Panc1 (cell line): ENCODE data around the gene MIOS. TPM values are rescaled to one million over a fixed set of nuclear protein-coding genes. Genes with fewer than 3 reads are reported as not detected.

ENCODE experiments used
- ATAC-seq: fragments of 200-7000 bp; cut with Tn5 transposase; 2 replicates; pipeline ENCODE4 v1.9.1; 2020; ENCODE audit warnings: mild to moderate bottlenecking, moderate library complexity
- BruUV-seq: library from RNA; stranded (reverse); fragments of 400-500 nt; replicated peaks from 2 replicates; lab custom pipeline; 2021; lab: Mats Ljungman, UMichigan
- CTCF ChIA-PET: fragments of 300-600 bp; sonication (Branson Sonifier 250); formaldehyde crosslinking; loops from one replicate; lab custom pipeline; 2022; ENCODE audit warnings: antibody characterized with exemption; lab: Charles Lee
- POLR2A ChIA-PET: fragments of 300-600 bp; sonication (Branson Sonifier 250); formaldehyde crosslinking; loops from one replicate; lab custom pipeline; 2022; ENCODE audit warnings: antibody characterized with exemption; lab: Charles Lee
- DNase-seq: peaks from one replicate; pipeline ENCODE4 v3.0.0-alpha.2; 2010; ENCODE audit warnings: low read depth, low spot score
- H3K27ac ChIP-seq: 2 replicates; pipeline ENCODE4 v1.5.1; 2011; ENCODE audit warnings: mild to moderate bottlenecking, low read length, inconsistent platforms
- H3K27me3 ChIP-seq: fragments of 200-500 bp; sonication (Bioruptor generic); 2 replicates; pipeline ENCODE4 v1.6.0; 2014; ENCODE audit warnings: low read length, inconsistent platforms; ENCODE audit not compliant: control insufficient read depth, insufficient read depth
- H3K36me3 ChIP-seq: fragments of 200-500 bp; sonication (Bioruptor generic); 2 replicates; pipeline ENCODE4 v1.5.1; 2014; ENCODE audit warnings: inconsistent platforms, mild to moderate bottlenecking, low read length, moderate library complexity; ENCODE audit not compliant: control insufficient read depth, insufficient read depth
- H3K4me1 ChIP-seq: 2 replicates; pipeline ENCODE4 v1.5.1; 2011; ENCODE audit warnings: inconsistent platforms, mild to moderate bottlenecking, low read length, moderate library complexity; ENCODE audit not compliant: control insufficient read depth, insufficient read depth
- H3K4me3 ChIP-seq, 2 experiments: 2 replicates each; pipeline ENCODE4 v1.5.1; 2011 to 2012; ENCODE audit warnings: low read depth in 2 of 2, low read length in 2 of 2, mild to moderate bottlenecking in 2 of 2, inconsistent platforms in 1 of 2, moderate library complexity in 1 of 2
- H3K9me3 ChIP-seq: fragments of 200-500 bp; sonication (Bioruptor generic); 2 replicates; pipeline ENCODE4 v1.5.1; 2014; ENCODE audit warnings: low read depth, mild to moderate bottlenecking, inconsistent platforms, low read length, moderate library complexity; ENCODE audit not compliant: control insufficient read depth, insufficient read depth
- POLR2AphosphoS5 ChIP-seq: IDR thresholded peaks from 2 replicates; pipeline ENCODE4 v1.6.1; 2012; ENCODE audit warnings: mild to moderate bottlenecking, low read depth, low read length, moderate library complexity
- SIN3A ChIP-seq: IDR thresholded peaks from 2 replicates; pipeline ENCODE4 v1.6.1; 2012; ENCODE audit warnings: low read depth, mild to moderate bottlenecking, low read length, moderate library complexity, borderline replicate concordance; ENCODE audit not compliant: insufficient read depth
- TCF7L2 ChIP-seq: IDR thresholded peaks from 2 replicates; pipeline ENCODE4 v1.6.1; 2011; ENCODE audit warnings: mild to moderate bottlenecking, low read depth, low read length, inconsistent platforms
- in situ Hi-C: cut with HindIII; loops from 2 replicates; pipeline ENCODE4 v1.10.0; 2016; ENCODE audit warnings: low sequenced_read_pairs, low pct_unique_long_range_greater_than_20kb
- intact Hi-C: fragments of 100-400 bp; cut with micrococcal nuclease; formaldehyde crosslinking; loops from one replicate; pipeline ENCODE4 v1.10.0; 2022; ENCODE audit not compliant: unreplicated experiment
- total RNA-seq: library from RNA; stranded (reverse); gene quantifications from one replicate; pipeline ENCODE4 v1.2.1, GENCODE V29; 2021; ENCODE audit not compliant: unreplicated experiment
- TF ChIP-seq, protein P1 (sequence below), 2 experiments: IDR thresholded peaks; 2 replicates each; pipeline ENCODE4 v1.6.1; 2011 to 2012; ENCODE audit warnings: low read depth in 2 of 2, control low read depth in 1 of 2, low read length in 1 of 2, mild to moderate bottlenecking in 1 of 2, moderate library complexity in 1 of 2; ENCODE audit not compliant: insufficient read depth in 1 of 2
- TF ChIP-seq, protein P2 (sequence below): fragments of 450-650 bp; IDR thresholded peaks from 2 replicates; pipeline ENCODE4 v1.5.1; 2017; ENCODE audit warnings: mild to moderate bottlenecking

MIOS gene
- total RNA-seq, 1 experiment from 2014 or later: 40.8 TPM

DNA sequence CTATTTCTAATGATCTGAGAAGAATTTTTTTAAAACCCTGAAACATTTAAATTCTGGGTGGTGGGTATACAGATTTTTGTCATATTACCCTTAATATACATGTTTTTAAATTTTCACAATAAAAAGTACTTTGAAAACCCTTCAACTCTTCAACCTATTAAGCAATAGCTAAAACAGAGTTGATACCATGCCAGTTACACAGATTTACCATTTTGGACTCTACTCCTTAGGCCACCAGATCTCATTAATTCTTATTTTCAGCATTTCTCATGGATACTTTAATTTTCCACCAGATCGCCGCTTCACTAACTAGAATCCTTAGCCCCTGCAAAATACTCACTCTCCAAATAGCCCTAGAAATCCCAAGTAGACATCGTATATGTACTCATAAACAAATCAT, 18.3 kb upstream of the MIOS start:
- in situ Hi-C loops (no loop called here), intact Hi-C loops (no loop called here)
- Histone ChIP-seq H3K27me3 (peaks cover under 1% of the 10 kb centered on the region; the same call in 1 of the 2 replicates), H3K4me1 (no peaks in the 10 kb centered on the region), H3K36me3 (no peaks in the 10 kb centered on the region), H3K4me3 (no peak overlapping the region), H3K27ac (no peak overlapping the region), H3K9me3 (no peaks in the 10 kb centered on the region)
- ChIA-PET POLR2A (no interaction called here), CTCF (no interaction called here)
- no TSS peak for BruUV-seq
- TF ChIP-seq POLR2AphosphoS5 (no peak), TCF7L2 (no peak), SIN3A (no peak)
- TF ChIP-seq, protein P1, sequence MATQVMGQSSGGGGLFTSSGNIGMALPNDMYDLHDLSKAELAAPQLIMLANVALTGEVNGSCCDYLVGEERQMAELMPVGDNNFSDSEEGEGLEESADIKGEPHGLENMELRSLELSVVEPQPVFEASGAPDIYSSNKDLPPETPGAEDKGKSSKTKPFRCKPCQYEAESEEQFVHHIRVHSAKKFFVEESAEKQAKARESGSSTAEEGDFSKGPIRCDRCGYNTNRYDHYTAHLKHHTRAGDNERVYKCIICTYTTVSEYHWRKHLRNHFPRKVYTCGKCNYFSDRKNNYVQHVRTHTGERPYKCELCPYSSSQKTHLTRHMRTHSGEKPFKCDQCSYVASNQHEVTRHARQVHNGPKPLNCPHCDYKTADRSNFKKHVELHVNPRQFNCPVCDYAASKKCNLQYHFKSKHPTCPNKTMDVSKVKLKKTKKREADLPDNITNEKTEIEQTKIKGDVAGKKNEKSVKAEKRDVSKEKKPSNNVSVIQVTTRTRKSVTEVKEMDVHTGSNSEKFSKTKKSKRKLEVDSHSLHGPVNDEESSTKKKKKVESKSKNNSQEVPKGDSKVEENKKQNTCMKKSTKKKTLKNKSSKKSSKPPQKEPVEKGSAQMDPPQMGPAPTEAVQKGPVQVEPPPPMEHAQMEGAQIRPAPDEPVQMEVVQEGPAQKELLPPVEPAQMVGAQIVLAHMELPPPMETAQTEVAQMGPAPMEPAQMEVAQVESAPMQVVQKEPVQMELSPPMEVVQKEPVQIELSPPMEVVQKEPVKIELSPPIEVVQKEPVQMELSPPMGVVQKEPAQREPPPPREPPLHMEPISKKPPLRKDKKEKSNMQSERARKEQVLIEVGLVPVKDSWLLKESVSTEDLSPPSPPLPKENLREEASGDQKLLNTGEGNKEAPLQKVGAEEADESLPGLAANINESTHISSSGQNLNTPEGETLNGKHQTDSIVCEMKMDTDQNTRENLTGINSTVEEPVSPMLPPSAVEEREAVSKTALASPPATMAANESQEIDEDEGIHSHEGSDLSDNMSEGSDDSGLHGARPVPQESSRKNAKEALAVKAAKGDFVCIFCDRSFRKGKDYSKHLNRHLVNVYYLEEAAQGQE (IDR thresholded peaks at IDR 0.05; ENCODE audit: insufficient read depth in 1 of 2, low read depth in 2 of 2, low read length in 1 of 2): no peak
- TF ChIP-seq, protein P2, sequence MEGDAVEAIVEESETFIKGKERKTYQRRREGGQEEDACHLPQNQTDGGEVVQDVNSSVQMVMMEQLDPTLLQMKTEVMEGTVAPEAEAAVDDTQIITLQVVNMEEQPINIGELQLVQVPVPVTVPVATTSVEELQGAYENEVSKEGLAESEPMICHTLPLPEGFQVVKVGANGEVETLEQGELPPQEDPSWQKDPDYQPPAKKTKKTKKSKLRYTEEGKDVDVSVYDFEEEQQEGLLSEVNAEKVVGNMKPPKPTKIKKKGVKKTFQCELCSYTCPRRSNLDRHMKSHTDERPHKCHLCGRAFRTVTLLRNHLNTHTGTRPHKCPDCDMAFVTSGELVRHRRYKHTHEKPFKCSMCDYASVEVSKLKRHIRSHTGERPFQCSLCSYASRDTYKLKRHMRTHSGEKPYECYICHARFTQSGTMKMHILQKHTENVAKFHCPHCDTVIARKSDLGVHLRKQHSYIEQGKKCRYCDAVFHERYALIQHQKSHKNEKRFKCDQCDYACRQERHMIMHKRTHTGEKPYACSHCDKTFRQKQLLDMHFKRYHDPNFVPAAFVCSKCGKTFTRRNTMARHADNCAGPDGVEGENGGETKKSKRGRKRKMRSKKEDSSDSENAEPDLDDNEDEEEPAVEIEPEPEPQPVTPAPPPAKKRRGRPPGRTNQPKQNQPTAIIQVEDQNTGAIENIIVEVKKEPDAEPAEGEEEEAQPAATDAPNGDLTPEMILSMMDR: no peak
- DNase-seq (no peak), ATAC-seq (no peak)

DNA sequence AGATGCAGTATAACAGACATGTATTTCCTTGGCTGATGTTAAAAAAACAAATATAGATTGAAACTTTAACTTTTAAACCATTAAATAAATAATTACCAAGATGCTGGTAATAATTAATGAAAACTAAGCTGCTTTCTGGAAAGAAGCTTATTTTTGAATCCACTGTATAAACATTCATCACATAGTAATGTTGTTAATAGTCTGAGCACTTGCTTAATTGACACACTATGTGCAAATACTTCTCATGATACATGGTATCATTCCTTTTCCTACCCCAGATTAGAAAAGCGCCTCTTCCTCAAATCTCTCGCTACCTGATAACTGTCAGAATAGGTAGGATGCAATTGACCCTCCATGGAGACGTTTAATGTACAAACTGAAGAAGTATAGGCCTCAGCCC, 16.0 kb upstream of the MIOS start:
- TF ChIP-seq, protein P2: no peak
- TF ChIP-seq TCF7L2: no peak
- TF ChIP-seq, protein P1 (IDR thresholded peaks at IDR 0.05; ENCODE audit: insufficient read depth in 1 of 2, low read depth in 2 of 2, low read length in 1 of 2): no peak
- intact Hi-C loops (no loop called here), in situ Hi-C loops (no loop called here)
- Histone ChIP-seq H3K27me3 (no peaks in the 10 kb centered on the region; the same call in 1 of the 2 replicates), H3K27ac (no peak overlapping the region), H3K36me3 (no peaks in the 10 kb centered on the region), H3K4me1 (no peaks in the 10 kb centered on the region), H3K4me3 (no peak overlapping the region), H3K9me3 (no peaks in the 10 kb centered on the region)
- no peak for ATAC-seq
- ChIA-PET CTCF (no interaction called here), POLR2A (no interaction called here)
- DNase-seq: no peak
- no TSS peak for BruUV-seq
